Upper lobe of left lung (tissue), 4 donors: ENCODE measurements around the gene DPM2.

ENCODE experiments used
- CTCF ChIP-seq, 6 experiments: fragments of 450-650 bp in 4 of 6; fragments of 200-600 bp in 2 of 6; sonication (generic) in 2 of 6; IDR thresholded peaks; one replicate each; pipeline ENCODE4 v1.5.1; 2016 to 2019; ENCODE audit warnings: antibody characterized with exemption in 6 of 6
- EP300 ChIP-seq, 4 donors: sonication (generic); formaldehyde crosslinking; IDR thresholded peaks; one replicate each; pipeline ENCODE4 v1.5.1; 2017; ENCODE audit warnings: antibody characterized with exemption in 4 of 4, control low read depth in 2 of 4
- POLR2A ChIP-seq, 4 donors: fragments of 450-650 bp; IDR thresholded peaks; one replicate each; pipeline ENCODE4 v1.5.1; 2016 to 2017; ENCODE audit warnings: antibody characterized with exemption in 4 of 4, mild to moderate bottlenecking in 2 of 4

GRCh38 chr9:127968042-127968441, 30.4 kb upstream of the DPM2 start:
- TF ChIP-seq CTCF (IDR thresholded peaks at IDR 0.05), result no peak
- TF ChIP-seq EP300 (IDR thresholded peaks at IDR 0.05), result no peak
- TF ChIP-seq POLR2A (IDR thresholded peaks at IDR 0.05), result no peak
